ENCODE measurements around the gene YAP1.

YAP1 gene

DNA sequence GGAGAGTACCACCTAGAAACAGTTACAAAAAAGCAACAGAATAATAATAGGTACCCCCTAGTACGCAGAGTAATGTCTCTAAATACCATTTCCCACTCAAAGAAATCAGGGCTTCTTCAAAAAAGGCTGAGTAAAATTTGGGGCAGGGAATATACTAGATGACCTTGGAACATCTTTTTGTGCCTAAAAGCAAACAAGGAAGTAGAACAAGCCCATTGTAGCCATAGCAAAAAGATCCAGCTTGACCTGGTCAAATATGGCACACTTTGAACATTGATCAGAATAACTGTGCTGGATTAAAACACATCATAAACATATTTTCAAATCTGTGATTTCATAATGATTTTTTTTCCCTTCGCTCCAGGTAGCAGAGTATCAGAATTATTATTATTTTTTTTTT lies 91.5 kb downstream of the YAP1 start:
- no peak for DNase-seq (ENCODE audit: low read depth)

GRCh38 chr11:102202972-102203371 lies 92.7 kb downstream of the YAP1 start:
- TF ChIP-seq CTCF (IDR thresholded peaks at IDR 0.05; ENCODE audit: low read depth, low read length, missing control alignments), result no peak
- no peak for DNase-seq (ENCODE audit: low read depth)
- H3K4me3 ChIP-seq (ENCODE audit: low read depth, low read length), result no peak overlapping the region

More for the DNA sequence above, 91.5 kb downstream of the YAP1 start:
- TF ChIP-seq CTCF (IDR thresholded peaks at IDR 0.05; ENCODE audit: low read depth, low read length, missing control alignments), result no peak
- no peak overlapping the region for H3K4me3 ChIP-seq (ENCODE audit: low read depth, low read length)

GRCh38 chr11:102204174-102204573 lies 93.9 kb downstream of the YAP1 start:
- no peak for DNase-seq (ENCODE audit: low read depth)
- H3K4me3 ChIP-seq (ENCODE audit: low read depth, low read length), result no peak overlapping the region
- no peak for TF ChIP-seq CTCF (IDR thresholded peaks at IDR 0.05; ENCODE audit: low read depth, low read length, missing control alignments)

DNA sequence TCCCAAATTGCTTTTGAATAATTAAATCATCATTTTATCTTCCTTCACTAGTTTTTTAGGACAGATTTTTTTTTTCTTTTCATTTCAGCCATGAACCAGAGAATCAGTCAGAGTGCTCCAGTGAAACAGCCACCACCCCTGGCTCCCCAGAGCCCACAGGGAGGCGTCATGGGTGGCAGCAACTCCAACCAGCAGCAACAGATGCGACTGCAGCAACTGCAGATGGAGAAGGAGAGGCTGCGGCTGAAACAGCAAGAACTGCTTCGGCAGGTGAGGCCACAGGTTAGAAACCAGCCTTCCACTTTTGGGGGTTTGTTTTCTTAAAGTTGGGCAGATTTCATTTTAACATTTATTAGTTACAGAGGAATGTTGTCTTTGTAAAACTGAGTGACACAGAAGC lies 95.6 kb downstream of the YAP1 start:
- no peak overlapping the region for H3K4me3 ChIP-seq (ENCODE audit: low read depth, low read length)

DNA sequence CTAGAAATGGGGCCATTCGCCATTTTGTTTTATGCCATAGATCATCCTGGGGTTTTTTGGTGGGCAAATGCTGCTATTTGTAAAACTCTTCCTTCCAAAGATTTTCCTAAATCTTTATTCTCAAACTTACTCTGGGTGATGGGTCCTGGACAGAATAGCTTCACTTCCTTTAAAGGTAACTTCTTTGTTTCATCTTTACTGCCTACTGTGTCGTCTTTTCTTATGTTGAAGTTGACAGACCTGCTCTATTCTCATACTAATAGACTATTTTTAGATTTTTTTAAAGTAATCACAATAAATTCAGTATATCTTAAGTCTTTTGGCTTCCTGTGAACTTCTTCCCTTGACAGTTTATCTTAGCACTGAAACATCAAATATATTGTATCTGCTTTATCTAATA lies 98.6 kb downstream of the YAP1 start:
- DNase-seq (ENCODE audit: low read depth), result no peak
- TF ChIP-seq CTCF (IDR thresholded peaks at IDR 0.05; ENCODE audit: low read depth, low read length, missing control alignments), result no peak
- H3K4me3 ChIP-seq (ENCODE audit: low read depth, low read length), result no peak overlapping the region

More for the DNA sequence above, 95.6 kb downstream of the YAP1 start:
- TF ChIP-seq CTCF (IDR thresholded peaks at IDR 0.05; ENCODE audit: low read depth, low read length, missing control alignments), result no peak
- DNase-seq (ENCODE audit: low read depth), result no peak

GRCh38 chr11:102214623-102215022 lies 104.4 kb downstream of the YAP1 start:
- no peak for TF ChIP-seq CTCF (IDR thresholded peaks at IDR 0.05; ENCODE audit: low read depth, low read length, missing control alignments)
- DNase-seq (ENCODE audit: low read depth), result no peak
- H3K4me3 ChIP-seq (ENCODE audit: low read depth, low read length), result no peak overlapping the region

DNA sequence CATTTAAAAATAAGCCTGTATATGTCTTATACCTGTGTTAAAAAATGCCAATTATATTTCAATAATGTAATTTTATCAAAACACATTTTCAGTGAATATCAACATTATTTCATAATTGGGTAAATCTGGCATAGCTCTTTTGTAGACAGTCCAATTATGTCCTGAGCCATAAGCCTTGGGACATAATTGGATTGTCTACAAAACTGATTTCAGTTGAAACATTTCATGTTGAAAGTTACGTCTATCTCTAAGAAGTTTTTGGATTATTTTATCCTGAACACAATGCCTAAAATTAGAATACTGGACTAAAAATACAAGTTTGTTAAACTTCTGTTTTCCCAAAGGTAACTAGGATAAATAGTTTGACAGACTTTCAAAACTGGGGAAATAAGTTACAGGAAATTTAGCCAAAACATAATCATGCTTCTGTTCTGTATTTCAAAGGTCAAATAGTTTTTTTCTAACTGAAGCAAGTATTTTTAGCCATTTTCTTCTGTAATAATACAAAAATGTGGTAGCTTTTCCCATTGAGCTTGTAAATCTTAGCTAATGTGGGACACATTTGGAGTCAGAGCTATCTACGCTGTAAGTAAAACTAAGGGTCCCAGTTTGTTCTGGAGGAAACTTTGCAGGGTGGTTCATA lies 106.3 kb downstream of the YAP1 start:
- TF ChIP-seq CTCF (IDR thresholded peaks at IDR 0.05; ENCODE audit: low read depth, low read length, missing control alignments), result no peak
- no peak overlapping the region for H3K4me3 ChIP-seq (ENCODE audit: low read depth, low read length)
- no peak for DNase-seq (ENCODE audit: low read depth)
